Activated CD4-positive, alpha-beta T cell treated with anti-CD3 and anti-CD28 coated beads, Interleukin-2, amount 50 U/mL, for 24 hours (primary cell): ENCODE measurements around the gene PCDHGB6.
"Not testable (repeated sequence)": the region's sequence is repeated elsewhere in the genome, so short reads cannot be mapped to it uniquely, and the experiment has no call there.

Experiments
- DNase-seq, 2 donors: peaks; one replicate each; pipeline ENCODE4 v3.0.0-alpha.2; 2020; ENCODE audit warnings: low read depth in 1 of 2, low spot score in 1 of 2

Gene PCDHGB6

DNA sequence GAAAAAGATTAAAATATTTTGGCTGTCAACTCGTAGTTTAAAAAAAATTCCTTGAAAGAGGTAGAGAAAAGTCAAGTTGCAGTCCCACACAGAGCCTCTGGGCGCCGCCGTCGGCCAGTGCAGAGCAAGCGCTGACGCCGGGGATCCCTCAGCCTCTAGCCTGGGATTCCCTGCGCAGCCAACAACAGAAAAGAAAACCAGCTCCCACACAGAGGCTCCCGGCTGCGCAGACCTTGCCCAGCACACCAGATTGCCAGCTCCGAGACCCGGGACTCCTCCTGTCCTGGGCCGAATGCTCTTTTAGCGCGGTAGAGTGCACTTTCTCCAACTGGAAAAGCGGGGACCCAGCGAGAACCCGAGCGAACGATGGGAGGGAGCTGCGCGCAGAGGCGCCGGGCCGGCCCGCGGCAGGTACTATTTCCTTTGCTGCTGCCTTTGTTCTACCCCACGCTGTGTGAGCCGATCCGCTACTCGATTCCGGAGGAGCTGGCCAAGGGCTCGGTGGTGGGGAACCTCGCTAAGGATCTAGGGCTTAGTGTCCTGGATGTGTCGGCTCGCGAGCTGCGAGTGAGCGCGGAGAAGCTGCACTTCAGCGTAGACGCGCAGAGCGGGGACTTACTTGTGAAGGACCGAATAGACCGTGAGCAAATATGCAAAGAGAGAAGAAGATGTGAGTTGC, 9.8 kb downstream of the PCDHGB6 start, which contains the start of gene PCDHGB7:
Gene PCDHGB7 (plus strand): TSS at position 184 of the 679 bp plus-strand sequence. CDS start 183 bp downstream, at position 367.
- DNase-seq, result not testable (repeated sequence)

DNA sequence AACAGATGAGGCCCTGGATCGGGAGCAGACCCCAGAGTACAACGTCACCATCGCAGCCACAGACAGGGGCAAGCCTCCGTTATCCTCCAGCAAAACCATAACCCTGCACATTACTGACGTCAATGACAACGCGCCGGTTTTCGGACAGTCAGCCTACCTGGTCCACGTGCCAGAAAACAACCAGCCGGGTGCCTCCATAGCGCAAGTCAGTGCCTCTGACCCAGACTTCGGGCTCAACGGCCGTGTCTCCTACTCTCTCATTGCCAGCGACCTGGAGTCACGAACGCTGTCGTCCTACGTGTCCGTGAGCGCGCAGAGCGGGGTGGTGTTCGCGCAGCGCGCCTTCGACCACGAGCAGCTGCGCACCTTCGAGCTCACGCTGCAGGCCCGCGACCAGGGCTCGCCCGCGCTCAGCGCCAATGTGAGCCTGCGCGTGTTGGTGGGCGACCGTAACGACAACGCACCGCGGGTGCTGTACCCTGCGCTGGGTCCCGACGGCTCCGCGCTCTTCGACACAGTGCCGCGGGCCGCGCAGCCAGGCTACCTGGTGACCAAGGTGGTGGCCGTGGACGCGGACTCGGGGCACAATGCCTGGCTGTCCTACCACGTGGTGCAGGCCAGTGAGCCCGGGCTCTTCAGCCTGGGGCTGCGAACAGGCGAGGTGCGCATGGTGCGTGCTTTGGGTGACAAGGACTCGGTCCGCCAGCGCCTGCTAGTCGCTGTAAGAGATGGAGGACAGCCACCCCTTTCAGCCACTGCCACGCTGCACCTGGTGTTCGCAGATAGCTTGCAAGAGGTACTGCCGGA, 11.5 kb downstream of the PCDHGB6 start:
- no peak for DNase-seq

DNA sequence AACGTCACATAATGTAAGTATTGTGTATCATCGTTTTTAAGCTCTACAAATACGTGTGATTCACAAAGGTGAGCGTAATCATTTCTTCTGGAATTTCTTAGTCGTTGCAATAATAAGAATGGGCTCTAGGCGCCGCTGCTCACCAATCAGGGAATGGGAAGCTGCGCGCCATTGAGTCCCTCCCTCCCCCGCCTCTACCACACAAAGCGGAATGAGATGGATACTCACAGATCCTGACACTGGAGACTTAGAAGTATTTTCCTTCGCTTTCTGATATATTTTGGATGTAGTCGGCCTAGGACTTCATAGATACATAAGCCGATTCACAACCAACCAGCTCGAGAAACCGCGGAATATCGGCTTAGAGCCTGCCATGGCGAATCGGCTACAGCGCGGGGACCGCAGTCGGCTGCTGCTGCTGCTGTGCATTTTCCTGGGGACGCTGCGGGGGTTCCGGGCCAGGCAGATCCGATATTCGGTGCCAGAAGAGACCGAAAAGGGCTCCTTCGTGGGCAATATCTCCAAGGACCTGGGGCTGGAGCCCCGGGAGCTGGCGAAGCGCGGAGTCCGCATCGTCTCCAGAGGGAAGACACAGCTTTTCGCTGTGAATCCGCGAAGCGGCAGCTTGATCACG, 13.2 kb downstream of the PCDHGB6 start, which contains the start of gene PCDHGA11:
Gene PCDHGA11 (plus strand): TSS at position 197 of the 634 bp plus-strand sequence. CDS start 177 bp downstream, at position 374.
- peak in 1 of 2 donors; percentile 40 for DNase-seq

DNA sequence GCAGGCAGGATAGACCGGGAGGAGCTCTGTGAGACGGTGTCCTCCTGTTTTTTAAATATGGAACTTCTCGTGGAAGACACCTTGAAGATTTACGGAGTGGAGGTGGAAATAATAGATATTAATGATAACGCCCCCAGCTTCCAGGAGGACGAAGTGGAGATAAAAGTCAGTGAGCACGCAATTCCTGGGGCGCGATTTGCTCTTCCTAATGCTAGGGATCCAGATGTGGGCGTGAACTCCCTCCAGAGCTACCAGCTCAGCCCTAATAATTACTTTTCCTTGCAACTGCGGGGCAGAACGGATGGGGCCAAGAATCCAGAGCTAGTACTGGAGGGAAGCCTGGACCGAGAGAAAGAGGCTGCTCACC, 13.7 kb downstream of the PCDHGB6 start:
- DNase-seq, result no peak

DNA sequence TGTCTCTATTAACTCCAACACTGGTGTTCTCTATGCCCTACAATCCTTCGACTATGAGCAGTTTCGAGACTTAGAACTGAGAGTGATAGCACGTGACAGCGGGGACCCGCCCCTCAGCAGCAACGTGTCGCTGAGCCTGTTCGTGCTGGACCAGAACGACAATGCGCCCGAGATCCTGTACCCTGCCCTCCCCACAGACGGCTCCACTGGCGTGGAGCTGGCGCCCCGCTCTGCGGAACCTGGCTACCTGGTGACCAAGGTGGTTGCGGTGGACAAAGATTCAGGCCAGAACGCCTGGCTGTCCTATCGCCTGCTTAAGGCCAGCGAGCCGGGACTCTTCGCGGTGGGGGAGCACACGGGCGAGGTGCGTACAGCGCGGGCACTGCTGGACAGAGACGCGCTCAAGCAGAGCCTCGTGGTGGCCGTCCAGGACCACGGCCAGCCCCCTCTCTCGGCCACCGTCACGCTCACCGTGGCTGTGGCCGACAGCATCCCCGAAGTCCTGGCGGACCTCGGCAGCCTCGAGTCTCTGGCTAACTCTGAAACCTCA, 15.0 kb downstream of the PCDHGB6 start:
- DNase-seq, result no peak

DNA sequence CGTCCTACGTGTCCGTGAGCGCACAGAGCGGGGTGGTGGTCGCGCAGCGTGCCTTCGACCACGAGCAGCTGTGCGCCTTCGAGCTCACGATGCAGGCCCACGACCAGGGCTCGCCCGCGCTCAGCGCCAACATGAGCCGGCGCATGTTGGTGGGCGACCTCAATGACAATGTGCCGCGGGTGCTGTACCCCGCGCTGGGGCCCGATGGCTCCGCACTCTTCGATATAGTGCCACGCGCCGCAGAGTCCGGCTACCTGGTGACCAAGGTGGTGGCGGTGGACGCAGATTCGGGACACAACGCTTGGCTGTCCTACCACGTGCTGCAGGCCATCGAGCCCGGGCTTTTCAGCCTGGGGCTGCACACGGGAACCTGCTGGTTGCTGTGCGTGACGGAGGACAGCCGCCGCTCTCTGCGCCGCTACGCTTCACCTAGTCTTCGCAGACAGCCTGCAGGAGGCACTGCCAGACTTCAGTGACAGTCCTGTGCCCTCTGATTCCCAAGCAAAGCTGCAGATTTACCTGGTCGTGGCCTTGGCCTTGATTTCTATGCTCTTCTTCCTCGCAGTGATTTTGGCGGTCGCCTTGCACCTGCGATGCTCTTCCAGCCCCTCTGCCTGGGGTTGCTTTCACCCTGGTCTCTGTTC, 20.1 kb downstream of the PCDHGB6 start:
- DNase-seq, result no peak

DNA sequence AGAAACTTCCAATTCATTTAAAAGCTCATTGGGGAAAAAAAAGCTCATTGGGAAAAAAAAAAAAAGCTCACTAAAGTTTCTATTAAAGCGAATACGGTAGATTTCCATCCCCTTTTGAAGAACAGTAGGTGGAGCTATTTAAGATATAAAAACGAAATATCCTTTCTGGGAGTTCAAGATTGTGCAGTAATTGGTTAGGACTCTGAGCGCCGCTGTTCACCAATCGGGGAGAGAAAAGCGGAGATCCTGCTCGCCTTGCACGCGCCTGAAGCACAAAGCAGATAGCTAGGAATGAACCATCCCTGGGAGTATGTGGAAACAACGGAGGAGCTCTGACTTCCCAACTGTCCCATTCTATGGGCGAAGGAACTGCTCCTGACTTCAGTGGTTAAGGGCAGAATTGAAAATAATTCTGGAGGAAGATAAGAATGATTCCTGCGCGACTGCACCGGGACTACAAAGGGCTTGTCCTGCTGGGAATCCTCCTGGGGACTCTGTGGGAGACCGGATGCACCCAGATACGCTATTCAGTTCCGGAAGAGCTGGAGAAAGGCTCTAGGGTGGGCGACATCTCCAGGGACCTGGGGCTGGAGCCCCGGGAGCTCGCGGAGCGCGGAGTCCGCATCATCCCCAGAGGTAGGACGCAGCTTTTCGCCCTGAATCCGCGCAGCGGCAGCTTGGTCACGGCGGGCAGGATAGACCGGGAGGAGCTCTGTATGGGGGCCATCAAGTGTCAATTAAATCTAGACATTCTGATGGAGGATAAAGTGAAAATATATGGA, 22.7 kb downstream of the PCDHGB6 start, which contains the start of gene PCDHGA12:
Gene PCDHGA12 (plus strand): TSS at position 176 of the 782 bp plus-strand sequence. CDS start 253 bp downstream, at position 429.
- no peak for DNase-seq

DNA sequence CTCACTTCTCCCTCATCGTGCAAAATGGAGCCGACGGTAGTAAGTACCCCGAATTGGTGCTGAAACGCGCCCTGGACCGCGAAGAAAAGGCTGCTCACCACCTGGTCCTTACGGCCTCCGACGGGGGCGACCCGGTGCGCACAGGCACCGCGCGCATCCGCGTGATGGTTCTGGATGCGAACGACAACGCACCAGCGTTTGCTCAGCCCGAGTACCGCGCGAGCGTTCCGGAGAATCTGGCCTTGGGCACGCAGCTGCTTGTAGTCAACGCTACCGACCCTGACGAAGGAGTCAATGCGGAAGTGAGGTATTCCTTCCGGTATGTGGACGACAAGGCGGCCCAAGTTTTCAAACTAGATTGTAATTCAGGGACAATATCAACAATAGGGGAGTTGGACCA, 23.5 kb downstream of the PCDHGB6 start:
- DNase-seq, result no peak

DNA sequence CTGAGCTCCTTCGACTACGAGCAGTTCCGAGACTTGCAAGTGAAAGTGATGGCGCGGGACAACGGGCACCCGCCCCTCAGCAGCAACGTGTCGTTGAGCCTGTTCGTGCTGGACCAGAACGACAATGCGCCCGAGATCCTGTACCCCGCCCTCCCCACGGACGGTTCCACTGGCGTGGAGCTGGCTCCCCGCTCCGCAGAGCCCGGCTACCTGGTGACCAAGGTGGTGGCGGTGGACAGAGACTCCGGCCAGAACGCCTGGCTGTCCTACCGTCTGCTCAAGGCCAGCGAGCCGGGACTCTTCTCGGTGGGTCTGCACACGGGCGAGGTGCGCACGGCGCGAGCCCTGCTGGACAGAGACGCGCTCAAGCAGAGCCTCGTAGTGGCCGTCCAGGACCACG, 24.5 kb downstream of the PCDHGB6 start:
- not testable (repeated sequence) for DNase-seq

DNA sequence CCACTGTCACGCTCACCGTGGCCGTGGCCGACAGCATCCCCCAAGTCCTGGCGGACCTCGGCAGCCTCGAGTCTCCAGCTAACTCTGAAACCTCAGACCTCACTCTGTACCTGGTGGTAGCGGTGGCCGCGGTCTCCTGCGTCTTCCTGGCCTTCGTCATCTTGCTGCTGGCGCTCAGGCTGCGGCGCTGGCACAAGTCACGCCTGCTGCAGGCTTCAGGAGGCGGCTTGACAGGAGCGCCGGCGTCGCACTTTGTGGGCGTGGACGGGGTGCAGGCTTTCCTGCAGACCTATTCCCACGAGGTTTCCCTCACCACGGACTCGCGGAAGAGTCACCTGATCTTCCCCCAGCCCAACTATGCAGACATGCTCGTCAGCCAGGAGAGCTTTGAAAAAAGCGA, 24.9 kb downstream of the PCDHGB6 start:
- DNase-seq, result not testable (repeated sequence)

DNA sequence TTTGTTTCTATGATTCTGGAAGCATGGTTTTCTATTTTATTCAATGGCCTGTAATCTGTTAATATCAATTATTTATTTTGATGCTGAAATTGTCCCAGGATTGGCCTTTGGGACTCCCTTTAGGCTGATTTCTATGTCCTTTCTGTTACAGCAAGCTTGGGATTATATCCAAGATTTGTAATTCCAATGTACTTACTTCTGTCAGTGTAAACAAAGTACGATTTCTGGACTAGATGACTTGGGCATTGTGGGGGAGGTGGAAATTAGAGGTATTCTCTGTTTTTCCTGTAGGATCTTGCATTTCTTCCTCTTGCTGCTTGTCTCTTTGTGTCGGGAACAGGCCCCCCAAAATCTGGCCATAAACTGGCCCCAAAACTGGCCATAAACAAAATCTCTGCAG, 26.2 kb downstream of the PCDHGB6 start:
- no peak for DNase-seq

DNA sequence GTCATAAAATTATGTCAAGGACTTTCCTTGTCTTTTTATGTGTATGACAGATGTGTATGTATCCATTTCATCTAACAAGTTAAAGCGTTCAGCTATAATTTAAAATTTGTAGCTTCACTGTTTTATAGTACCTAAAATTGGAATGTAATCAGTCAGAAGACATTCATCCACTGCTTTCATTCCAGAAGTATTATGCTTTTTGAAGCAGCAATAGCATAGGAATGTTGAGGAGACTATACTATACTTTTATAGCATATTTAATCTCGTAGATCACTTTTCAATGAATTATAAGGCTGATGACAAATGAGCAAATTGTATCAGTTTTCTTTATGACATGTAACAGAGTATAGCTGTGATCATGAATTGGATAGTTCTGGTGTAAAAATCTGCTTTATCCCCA, 29.4 kb downstream of the PCDHGB6 start:
- DNase-seq, result no peak

DNA sequence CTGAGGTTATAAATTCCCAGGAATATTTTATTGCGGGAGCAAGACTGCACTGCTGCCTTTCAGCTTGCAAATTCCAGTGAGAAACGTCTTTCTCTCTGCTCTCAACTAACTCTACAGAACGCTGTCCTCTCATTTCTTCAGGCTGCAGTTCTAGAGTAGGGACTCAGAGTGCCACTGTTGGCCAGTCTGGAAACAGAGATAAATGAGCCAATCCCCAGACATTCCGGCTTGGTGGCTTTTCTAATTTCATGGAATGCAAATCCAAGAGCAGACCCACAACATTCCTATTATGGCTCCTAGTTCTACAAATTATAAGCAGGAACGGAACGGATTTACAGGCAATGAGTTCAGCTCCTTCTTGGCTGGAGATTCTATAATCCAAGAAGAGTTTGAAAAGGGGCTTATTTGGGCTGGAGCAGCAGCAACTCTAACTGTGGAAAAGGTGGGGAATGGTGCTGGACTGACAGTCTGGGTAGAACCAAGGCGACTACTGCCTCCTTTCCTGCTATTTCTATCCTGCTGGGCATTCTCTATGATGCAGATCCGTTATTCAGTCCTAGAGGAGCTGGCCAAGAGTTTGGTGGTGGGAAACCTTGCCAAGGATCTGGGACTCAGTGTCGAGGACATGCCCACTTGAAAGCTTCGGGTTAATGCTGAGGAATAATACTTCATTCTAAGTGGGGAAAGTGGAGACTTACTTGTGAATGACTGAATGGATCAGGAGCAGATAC, 31.8 kb downstream of the PCDHGB6 start:
- no peak for DNase-seq

DNA sequence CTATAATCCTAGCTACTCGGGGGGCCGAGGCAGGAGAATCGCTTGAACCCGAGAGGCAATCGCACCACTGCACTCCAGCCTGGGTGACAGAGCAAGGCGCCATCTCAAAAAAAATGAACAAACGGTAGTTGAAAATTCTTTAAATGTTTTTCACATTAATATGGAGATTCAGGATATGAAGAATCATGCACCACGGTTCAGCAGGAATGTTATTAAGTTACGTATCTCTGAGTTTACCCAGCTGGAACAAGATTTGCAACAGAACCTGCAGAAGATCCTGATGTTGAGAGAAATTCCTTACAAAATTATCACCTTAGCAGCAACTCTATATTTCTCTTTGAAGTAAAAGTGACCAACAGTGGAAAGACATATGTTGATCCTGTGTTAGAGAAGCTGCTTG, 32.5 kb downstream of the PCDHGB6 start:
- DNase-seq, result no peak

DNA sequence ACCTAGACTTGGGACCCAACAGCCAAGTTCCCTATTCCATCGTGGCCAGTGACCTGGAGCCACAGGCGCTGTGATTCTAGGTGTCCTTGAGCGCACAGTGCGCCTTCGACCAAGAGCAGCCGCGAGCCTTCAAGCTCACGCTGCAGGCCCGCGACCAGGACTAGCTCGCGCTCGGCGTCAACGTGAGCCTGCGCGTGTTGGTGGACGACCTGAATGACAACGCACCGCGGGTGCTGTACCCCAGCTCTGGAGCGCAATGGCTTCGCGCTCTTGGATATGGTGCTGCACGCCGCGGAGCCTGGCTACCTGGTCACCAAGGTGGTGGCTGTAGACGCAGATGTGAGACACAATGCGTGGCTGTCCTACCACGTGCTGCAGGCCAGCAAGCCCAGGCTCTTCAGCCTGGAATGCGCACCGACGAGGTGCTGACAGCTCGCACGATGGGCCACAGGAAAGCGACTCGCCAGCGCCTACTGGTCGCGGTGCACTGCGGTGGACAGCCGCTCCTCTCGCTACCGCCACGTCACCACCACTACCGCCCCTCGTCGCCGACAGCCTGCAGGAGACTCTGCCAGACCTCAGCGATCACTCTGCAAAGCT, 33.9 kb downstream of the PCDHGB6 start:
- DNase-seq, result no peak
